ENCODE data around the gene MED27. TPM values are rescaled to one million over a fixed set of nuclear protein-coding genes. Genes with fewer than 3 reads are reported as not detected.

MED27 gene
- total RNA-seq, 2 donors from 2014 or later: 29.8 to 37.0 TPM

DNA sequence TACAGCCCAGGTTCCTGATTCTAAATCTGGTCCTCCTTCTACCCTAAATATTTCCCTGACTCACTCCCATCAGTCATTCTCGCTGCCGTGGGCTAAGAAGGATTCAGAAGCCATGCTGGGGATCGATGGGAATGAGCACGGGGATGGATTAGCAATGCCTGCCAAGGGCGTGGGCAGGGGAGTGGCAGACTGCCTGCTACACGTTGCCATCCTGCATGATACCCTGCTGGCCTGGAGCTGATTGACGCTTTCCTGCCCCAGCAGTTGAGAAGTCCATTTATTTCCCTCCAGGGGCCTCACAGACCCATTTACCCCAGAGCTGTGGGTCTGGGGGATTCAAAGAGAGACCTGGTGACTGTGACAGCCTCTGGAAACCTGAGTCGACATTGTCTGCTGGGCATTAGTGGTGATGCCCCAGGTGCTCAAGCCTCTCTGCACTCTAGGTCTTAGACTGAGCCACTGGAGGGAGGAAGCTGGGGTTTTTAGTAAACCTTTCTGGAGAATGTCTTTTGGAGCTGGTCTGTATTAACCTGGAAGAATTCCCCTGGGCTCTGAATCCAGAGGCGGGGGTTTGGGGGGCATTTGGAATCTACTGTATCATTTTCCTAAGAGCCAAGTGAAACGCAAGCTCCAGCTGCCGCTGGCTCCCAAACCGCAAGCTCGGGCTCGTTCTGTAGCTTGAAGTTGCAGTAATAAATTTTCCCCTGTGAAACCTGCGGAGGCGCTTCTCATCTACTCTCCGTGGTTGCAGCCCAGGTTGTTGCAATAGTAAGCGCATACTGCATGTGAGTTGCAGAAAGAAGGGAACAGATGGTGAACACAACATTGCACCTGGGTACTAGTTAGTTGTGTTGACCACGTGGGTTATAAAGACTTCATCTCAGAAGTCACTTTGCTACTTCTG is 263.4 kb downstream of the MED27 start:
- no peak overlapping the region for H3K27ac Mint-ChIP-seq
- no peak for DNase-seq

DNA sequence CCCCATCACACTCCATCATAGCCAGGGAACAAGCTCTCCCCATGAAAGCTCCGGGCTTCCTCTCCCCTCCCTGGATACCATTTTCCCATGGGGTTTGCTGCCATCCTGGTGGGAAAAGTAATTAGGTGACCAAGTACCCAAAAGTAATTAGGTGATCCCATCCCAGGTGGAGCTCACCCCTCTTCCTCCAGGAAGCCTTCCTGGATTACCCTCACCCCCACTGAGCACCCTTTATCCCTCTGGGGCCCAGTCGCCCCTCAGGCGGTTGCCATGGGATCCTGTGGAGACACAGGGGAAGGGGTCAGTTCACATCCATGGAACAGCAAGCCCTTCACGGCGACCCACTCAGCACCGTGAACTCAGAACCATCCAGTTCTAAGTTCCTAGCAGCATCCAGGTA is 265.0 kb downstream of the MED27 start:
- no peak for DNase-seq
- Mint-ChIP-seq H3K9me3 (no peaks in the 10 kb centered on the region), H3K4me3 (no peak overlapping the region), H3K27me3 (ENCODE audit: insufficient read depth) (no peaks in the 10 kb centered on the region), H3K4me1 (no peaks in the 10 kb centered on the region), H3K36me3 (ENCODE audit: low read depth) (no peaks in the 10 kb centered on the region), H3K27ac (no peak overlapping the region)
- Histone ChIP-seq H3K9ac (ENCODE audit: extremely low read depth, low read length, poor library complexity, severe bottlenecking) (no peak overlapping the region), H3K27ac (ENCODE audit: low read depth, low read length) (no peak overlapping the region), H3K36me3 (ENCODE audit: control insufficient read depth, insufficient read depth, low read length) (no peaks in the 10 kb centered on the region), H3K4me3 (ENCODE audit: low read length) (no peak overlapping the region), H3K9me3 (ENCODE audit: control insufficient read depth, low read length) (no peaks in the 10 kb centered on the region), H3K27me3 (ENCODE audit: control insufficient read depth, insufficient read depth, low read length, poor library complexity, severe bottlenecking) (no peaks in the 10 kb centered on the region), H3K4me1 (ENCODE audit: control insufficient read depth, insufficient read depth, low read length) (no peaks in the 10 kb centered on the region)
- TF ChIP-seq, protein P1, sequence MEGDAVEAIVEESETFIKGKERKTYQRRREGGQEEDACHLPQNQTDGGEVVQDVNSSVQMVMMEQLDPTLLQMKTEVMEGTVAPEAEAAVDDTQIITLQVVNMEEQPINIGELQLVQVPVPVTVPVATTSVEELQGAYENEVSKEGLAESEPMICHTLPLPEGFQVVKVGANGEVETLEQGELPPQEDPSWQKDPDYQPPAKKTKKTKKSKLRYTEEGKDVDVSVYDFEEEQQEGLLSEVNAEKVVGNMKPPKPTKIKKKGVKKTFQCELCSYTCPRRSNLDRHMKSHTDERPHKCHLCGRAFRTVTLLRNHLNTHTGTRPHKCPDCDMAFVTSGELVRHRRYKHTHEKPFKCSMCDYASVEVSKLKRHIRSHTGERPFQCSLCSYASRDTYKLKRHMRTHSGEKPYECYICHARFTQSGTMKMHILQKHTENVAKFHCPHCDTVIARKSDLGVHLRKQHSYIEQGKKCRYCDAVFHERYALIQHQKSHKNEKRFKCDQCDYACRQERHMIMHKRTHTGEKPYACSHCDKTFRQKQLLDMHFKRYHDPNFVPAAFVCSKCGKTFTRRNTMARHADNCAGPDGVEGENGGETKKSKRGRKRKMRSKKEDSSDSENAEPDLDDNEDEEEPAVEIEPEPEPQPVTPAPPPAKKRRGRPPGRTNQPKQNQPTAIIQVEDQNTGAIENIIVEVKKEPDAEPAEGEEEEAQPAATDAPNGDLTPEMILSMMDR (conservative IDR thresholded peaks at IDR 0.05): no peak
- WGBS, 2 experiments (ENCODE audit: insufficient coverage in 1 of 2, insufficient read length in 1 of 2): 91% methylated on average over 6 of the region's 6 CpGs; no CpG with 5 or more reads in 1 of the 2 experiments

More for the DNA sequence above, 263.4 kb downstream of the MED27 start:
- H3K36me3 ChIP-seq (ENCODE audit: control insufficient read depth, insufficient read depth, low read length): no peaks in the 10 kb centered on the region
- no peak overlapping the region for H3K4me3 Mint-ChIP-seq
- no peaks in the 10 kb centered on the region for H3K4me1 ChIP-seq (ENCODE audit: control insufficient read depth, insufficient read depth, low read length)
- no peak overlapping the region for H3K9ac ChIP-seq (ENCODE audit: extremely low read depth, low read length, poor library complexity, severe bottlenecking)
- TF ChIP-seq, protein P1 (conservative IDR thresholded peaks at IDR 0.05): no peak
- peaks cover 2% of the 10 kb centered on the region for H3K27me3 Mint-ChIP-seq (ENCODE audit: insufficient read depth)
- no peaks in the 10 kb centered on the region for H3K4me1 Mint-ChIP-seq
- no peaks in the 10 kb centered on the region for H3K27me3 ChIP-seq (ENCODE audit: control insufficient read depth, insufficient read depth, low read length, poor library complexity, severe bottlenecking)
- H3K36me3 Mint-ChIP-seq (ENCODE audit: low read depth): no peaks in the 10 kb centered on the region
- H3K27ac ChIP-seq (ENCODE audit: low read depth, low read length): no peak overlapping the region
- 84 to 85% methylated on average over 16 to 19 of the region's 19 CpGs for WGBS, 2 experiments (ENCODE audit: insufficient coverage in 1 of 2, insufficient read length in 1 of 2)
- H3K9me3 Mint-ChIP-seq: no peaks in the 10 kb centered on the region
- no peak overlapping the region for H3K4me3 ChIP-seq (ENCODE audit: low read length)
- H3K9me3 ChIP-seq (ENCODE audit: control insufficient read depth, low read length): no peaks in the 10 kb centered on the region

- no peaks in the 10 kb centered on the region for H3K9me3 Mint-ChIP-seq
- no peak overlapping the region for H3K27ac Mint-ChIP-seq
- no peaks in the 10 kb centered on the region for H3K27me3 Mint-ChIP-seq (ENCODE audit: insufficient read depth)
- no peaks in the 10 kb centered on the region for H3K36me3 Mint-ChIP-seq (ENCODE audit: low read depth)
- WGBS, 2 experiments (ENCODE audit: insufficient coverage in 1 of 2, insufficient read length in 1 of 2): 88 to 93% methylated on average over 7 to 9 of the region's 9 CpGs
- no peak overlapping the region for H3K9ac ChIP-seq (ENCODE audit: extremely low read depth, low read length, poor library complexity, severe bottlenecking)
- H3K9me3 ChIP-seq (ENCODE audit: control insufficient read depth, low read length): no peaks in the 10 kb centered on the region
- H3K4me1 ChIP-seq (ENCODE audit: control insufficient read depth, insufficient read depth, low read length): no peaks in the 10 kb centered on the region
- no peaks in the 10 kb centered on the region for H3K27me3 ChIP-seq (ENCODE audit: control insufficient read depth, insufficient read depth, low read length, poor library complexity, severe bottlenecking)
- TF ChIP-seq, protein P1 (conservative IDR thresholded peaks at IDR 0.05): no peak
- H3K4me3 Mint-ChIP-seq: no peak overlapping the region
- H3K4me3 ChIP-seq (ENCODE audit: low read length): no peak overlapping the region
- H3K4me1 Mint-ChIP-seq: no peaks in the 10 kb centered on the region
- no peak overlapping the region for H3K27ac ChIP-seq (ENCODE audit: low read depth, low read length)
- H3K36me3 ChIP-seq (ENCODE audit: control insufficient read depth, insufficient read depth, low read length): no peaks in the 10 kb centered on the region
- DNase-seq: no peak
Observed at GRCh38 chr9:131813116-131813515, 266.6 kb downstream of the MED27 start.

All from endodermal cell (in vitro differentiated cells).